ENCODE results near the gene HLA-DQA2. TPM values are rescaled to one million over a fixed set of nuclear protein-coding genes. Genes with fewer than 3 reads are reported as not detected.

Gene HLA-DQA2
- total and polyA plus RNA-seq, 2 of the 4 experiments (the other 2 are of a cell fraction): not detected

GRCh38 chr6:32774426-32774825 is 33.2 kb downstream of the HLA-DQA2 start:
- no peak overlapping the region for H2BK120ac ChIP-seq (ENCODE audit: low read depth, low read length)
- H3K9ac ChIP-seq (ENCODE audit: low read depth, low read length): no peak overlapping the region
- H3K4me2 ChIP-seq (ENCODE audit: low read depth, low read length): no peak overlapping the region
- no peak overlapping the region for H3K14ac ChIP-seq (replicated peaks; ENCODE audit: low read depth, low read length)
- TF ChIP-seq, protein P1, sequence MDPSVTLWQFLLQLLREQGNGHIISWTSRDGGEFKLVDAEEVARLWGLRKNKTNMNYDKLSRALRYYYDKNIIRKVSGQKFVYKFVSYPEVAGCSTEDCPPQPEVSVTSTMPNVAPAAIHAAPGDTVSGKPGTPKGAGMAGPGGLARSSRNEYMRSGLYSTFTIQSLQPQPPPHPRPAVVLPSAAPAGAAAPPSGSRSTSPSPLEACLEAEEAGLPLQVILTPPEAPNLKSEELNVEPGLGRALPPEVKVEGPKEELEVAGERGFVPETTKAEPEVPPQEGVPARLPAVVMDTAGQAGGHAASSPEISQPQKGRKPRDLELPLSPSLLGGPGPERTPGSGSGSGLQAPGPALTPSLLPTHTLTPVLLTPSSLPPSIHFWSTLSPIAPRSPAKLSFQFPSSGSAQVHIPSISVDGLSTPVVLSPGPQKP (IDR thresholded peaks at IDR 0.05; ENCODE audit: borderline replicate concordance, low read depth, low read length): no peak
- no peak for TF ChIP-seq RFX5 (IDR thresholded peaks at IDR 0.05; ENCODE audit: low read depth, low read length)
- TF ChIP-seq BHLHE40 (IDR thresholded peaks at IDR 0.05; ENCODE audit: low read depth, low read length): no peak
- TF ChIP-seq USF2 (IDR thresholded peaks at IDR 0.05; ENCODE audit: low read depth, low read length): no peak
- TF ChIP-seq CEBPB (IDR thresholded peaks at IDR 0.05; ENCODE audit: low read depth, low read length): no peak
- no peak for TF ChIP-seq MXI1 (IDR thresholded peaks at IDR 0.05; ENCODE audit: borderline replicate concordance, low read depth, low read length)
- no peak for TF ChIP-seq SMC3 (IDR thresholded peaks at IDR 0.05; ENCODE audit: low read depth, low read length)
- TF ChIP-seq POLR2A (IDR thresholded peaks at IDR 0.05; ENCODE audit: low read depth, low read length): no peak
- no peak for TF ChIP-seq MAFK (IDR thresholded peaks at IDR 0.05; ENCODE audit: low read depth, low read length)
- no peak for TF ChIP-seq RCOR1 (IDR thresholded peaks at IDR 0.05; ENCODE audit: insufficient replicate concordance, low read length)
- no peak for TF ChIP-seq MAZ (IDR thresholded peaks at IDR 0.05; ENCODE audit: borderline replicate concordance, low read depth, low read length)
- TF ChIP-seq FOS (IDR thresholded peaks at IDR 0.05; ENCODE audit: low read depth, low read length): no peak
- no peak for TF ChIP-seq CTCF (conservative IDR thresholded peaks at IDR 0.05; ENCODE audit: low read depth, low read length)
- no peak for TF ChIP-seq CHD1 (IDR thresholded peaks at IDR 0.05; ENCODE audit: low read depth, low read length)
- TF ChIP-seq NFE2L2 (IDR thresholded peaks at IDR 0.05; ENCODE audit: low read depth, low read length): no peak
- TF ChIP-seq RAD21 (IDR thresholded peaks at IDR 0.05; ENCODE audit: low read length): no peak
- no peak overlapping the region for H3K18ac ChIP-seq (ENCODE audit: low read depth, low read length)
- DNase-seq (no peak), ATAC-seq (ENCODE audit: low read depth) (no peak)
- no peaks in the 10 kb centered on the region for H3K9me3 ChIP-seq (ENCODE audit: control insufficient read depth, insufficient read depth, low read length)
- no peak overlapping the region for H2AFZ ChIP-seq (replicated peaks; ENCODE audit: low read length, poor library complexity)
- no CpG with 5 or more reads among the region's 1 CpG for WGBS, 2 experiments (ENCODE audit: extremely low coverage in 2 of 2, insufficient read length in 1 of 2)
- no peak overlapping the region for H4K5ac ChIP-seq (ENCODE audit: low read depth, low read length)
- no peaks in the 10 kb centered on the region for H3K4me1 ChIP-seq (ENCODE audit: control insufficient read depth, insufficient read depth, low read length)
- intact Hi-C loops (cut with micrococcal nuclease): no loop called here
- no peak overlapping the region for H3K4me3 ChIP-seq (ENCODE audit: insufficient read depth, low read depth, low read length)
- H2BK20ac ChIP-seq (ENCODE audit: low read depth, low read length): no peak overlapping the region
- H2BK5ac ChIP-seq (ENCODE audit: low read depth, low read length, poor library complexity, severe bottlenecking): no peak overlapping the region
- BruUV-seq (replicated peaks): no TSS peak
- no peak overlapping the region for H2BK15ac ChIP-seq (ENCODE audit: low read depth, low read length)
- no peak overlapping the region for H3K27ac ChIP-seq (ENCODE audit: insufficient read depth, low read length)
- CTCF ChIA-PET: no interaction called here
- no peak overlapping the region for H3K4ac ChIP-seq (ENCODE audit: low read depth, low read length)
- H2AK9ac ChIP-seq (replicated peaks; ENCODE audit: low read depth, low read length, poor library complexity): no peak overlapping the region
- no peaks in the 10 kb centered on the region for H3K9me1 ChIP-seq (ENCODE audit: insufficient read depth, low read length)
- POLR2A ChIA-PET (ENCODE audit: unreplicated experiment): no interaction called here
- no peaks in the 10 kb centered on the region for H3K79me1 ChIP-seq (ENCODE audit: low read depth in 1 of 2, low read length in 2 of 2)
- no peaks in the 10 kb centered on the region for H4K20me1 ChIP-seq (ENCODE audit: insufficient read depth, low read length)
- H3K27me3 ChIP-seq (ENCODE audit: control insufficient read depth, insufficient read depth, low read length): peaks cover 5% of the 10 kb centered on the region
- no peak overlapping the region for H3K23ac ChIP-seq (ENCODE audit: low read depth, low read length)
- no peaks in the 10 kb centered on the region for H3K36me3 ChIP-seq (ENCODE audit: control insufficient read depth, insufficient read depth, low read length)
- in situ Hi-C loops (cut with MboI; ENCODE audit: low sequenced_read_pairs): no loop called here
- no peak overlapping the region for H3K56ac ChIP-seq (ENCODE audit: extremely low read depth, insufficient read depth, low read length)
- no peak overlapping the region for H2AK5ac ChIP-seq (ENCODE audit: low read depth, low read length)
- H4K91ac ChIP-seq (ENCODE audit: insufficient read depth, low read depth, low read length): no peak overlapping the region
- dilution Hi-C loops (cut with HindIII; ENCODE audit: low sequenced_read_pairs, unreplicated experiment): no loop called here
- H4K8ac ChIP-seq (ENCODE audit: low read depth in 2 of 2, low read length in 2 of 2): no peak overlapping the region
